ENCODE data around the gene PCDHB15. TPM values are rescaled to one million over a fixed set of nuclear protein-coding genes. Genes with fewer than 3 reads are reported as not detected.
"Not testable (repeated sequence)": the region's sequence is repeated elsewhere in the genome, so short reads cannot be mapped to it uniquely, and the experiment has no call there.

Gene PCDHB15
- total and polyA plus RNA-seq, 2 donors from 2014 or later: 1.8 to 6.0 TPM

DNA sequence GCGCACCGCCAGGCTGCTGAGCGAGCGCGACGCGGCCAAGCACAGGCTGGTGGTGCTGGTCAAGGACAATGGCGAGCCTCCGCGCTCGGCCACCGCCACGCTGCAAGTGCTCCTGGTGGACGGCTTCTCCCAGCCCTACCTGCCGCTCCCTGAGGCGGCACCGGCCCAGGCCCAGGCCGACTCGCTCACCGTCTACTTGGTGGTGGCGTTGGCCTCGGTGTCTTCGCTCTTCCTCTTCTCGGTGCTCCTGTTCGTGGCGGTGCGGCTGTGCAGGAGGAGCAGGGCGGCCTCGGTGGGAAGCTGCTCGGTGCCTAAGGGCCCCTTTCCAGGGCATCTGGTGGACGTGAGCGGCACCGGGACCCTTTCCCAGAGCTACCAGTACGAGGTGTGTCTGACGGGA is 43.5 kb upstream of the PCDHB15 start:
- H3K36me3 ChIP-seq (ENCODE audit: control insufficient read depth in 2 of 3, insufficient read depth in 3 of 3, low read length in 3 of 3); intact Hi-C loops (cut with DNase I); H3K4me3 ChIP-seq (ENCODE audit: low read length in 3 of 3); H3K27me3 ChIP-seq (ENCODE audit: control insufficient read depth, insufficient read depth, low read length); H3K9ac ChIP-seq (ENCODE audit: low read length in 3 of 3); DNase-seq; H3K27ac ChIP-seq (ENCODE audit: low read depth in 2 of 2, low read length in 2 of 2); H3K4me1 ChIP-seq (ENCODE audit: control insufficient read depth in 2 of 3, insufficient read depth in 2 of 3, low read depth in 1 of 3, low read length in 3 of 3); FAIRE-seq: not testable (repeated sequence)
- peaks cover 2 to 27% (median 7%) of the 10 kb centered on the region in 3 donors for H3K9me3 ChIP-seq (ENCODE audit: control insufficient read depth in 2 of 3, insufficient read depth in 1 of 3, low read length in 3 of 3)

- DNase-seq (peak in 2 of 5 donors; percentile 42 to 44), FAIRE-seq (no peak)
- no peaks in the 10 kb centered on the region for H3K27me3 ChIP-seq (ENCODE audit: control insufficient read depth, insufficient read depth, low read length)
- no peaks in the 10 kb centered on the region for H3K36me3 ChIP-seq (ENCODE audit: control insufficient read depth in 2 of 3, insufficient read depth in 3 of 3, low read length in 3 of 3)
- no peaks in the 10 kb centered on the region for H3K4me1 ChIP-seq (ENCODE audit: control insufficient read depth in 2 of 3, insufficient read depth in 2 of 3, low read depth in 1 of 3, low read length in 3 of 3)
- TF ChIP-seq, protein P1, sequence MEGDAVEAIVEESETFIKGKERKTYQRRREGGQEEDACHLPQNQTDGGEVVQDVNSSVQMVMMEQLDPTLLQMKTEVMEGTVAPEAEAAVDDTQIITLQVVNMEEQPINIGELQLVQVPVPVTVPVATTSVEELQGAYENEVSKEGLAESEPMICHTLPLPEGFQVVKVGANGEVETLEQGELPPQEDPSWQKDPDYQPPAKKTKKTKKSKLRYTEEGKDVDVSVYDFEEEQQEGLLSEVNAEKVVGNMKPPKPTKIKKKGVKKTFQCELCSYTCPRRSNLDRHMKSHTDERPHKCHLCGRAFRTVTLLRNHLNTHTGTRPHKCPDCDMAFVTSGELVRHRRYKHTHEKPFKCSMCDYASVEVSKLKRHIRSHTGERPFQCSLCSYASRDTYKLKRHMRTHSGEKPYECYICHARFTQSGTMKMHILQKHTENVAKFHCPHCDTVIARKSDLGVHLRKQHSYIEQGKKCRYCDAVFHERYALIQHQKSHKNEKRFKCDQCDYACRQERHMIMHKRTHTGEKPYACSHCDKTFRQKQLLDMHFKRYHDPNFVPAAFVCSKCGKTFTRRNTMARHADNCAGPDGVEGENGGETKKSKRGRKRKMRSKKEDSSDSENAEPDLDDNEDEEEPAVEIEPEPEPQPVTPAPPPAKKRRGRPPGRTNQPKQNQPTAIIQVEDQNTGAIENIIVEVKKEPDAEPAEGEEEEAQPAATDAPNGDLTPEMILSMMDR (IDR thresholded peaks at IDR 0.05; ENCODE audit: borderline replicate concordance, extremely low read depth, insufficient read depth): no peak
- H3K4me3 ChIP-seq (ENCODE audit: low read length in 3 of 3): peak within 1 kb of the TSS in 2 of 3 donors; percentile 6 to 28
- H3K9me3 ChIP-seq (ENCODE audit: control insufficient read depth in 2 of 3, insufficient read depth in 1 of 3, low read length in 3 of 3): peaks cover 0 to 13% (median 9%) of the 10 kb centered on the region in 3 donors
- intact Hi-C loops (cut with DNase I): no loop called here
- no peak within 1 kb of the TSS for H3K27ac ChIP-seq (ENCODE audit: low read depth in 2 of 2, low read length in 2 of 2)
- no peak within 1 kb of the TSS for H3K9ac ChIP-seq (ENCODE audit: low read length in 3 of 3)
Measured at GRCh38 chr5:141208478-141208877, 36.7 kb upstream of the PCDHB15 start, which contains the start of gene PCDHB12. TSS of gene PCDHB12 (plus strand) at chr5:141208719. CDS start at chr5:141208908, 189 bp downstream.

- H3K4me1 ChIP-seq (ENCODE audit: control insufficient read depth in 2 of 3, insufficient read depth in 2 of 3, low read depth in 1 of 3, low read length in 3 of 3); FAIRE-seq; H3K36me3 ChIP-seq (ENCODE audit: control insufficient read depth in 2 of 3, insufficient read depth in 3 of 3, low read length in 3 of 3); H3K27ac ChIP-seq (ENCODE audit: low read depth in 2 of 2, low read length in 2 of 2); H3K27me3 ChIP-seq (ENCODE audit: control insufficient read depth, insufficient read depth, low read length); intact Hi-C loops (cut with DNase I); H3K4me3 ChIP-seq (ENCODE audit: low read length in 3 of 3); DNase-seq; H3K9ac ChIP-seq (ENCODE audit: low read length in 3 of 3): not testable (repeated sequence)
- peaks cover 0 to 23% (median 14%) of the 10 kb centered on the region in 3 donors for H3K9me3 ChIP-seq (ENCODE audit: control insufficient read depth in 2 of 3, insufficient read depth in 1 of 3, low read length in 3 of 3)
Measured at GRCh38 chr5:141210281-141210680, 34.9 kb upstream of the PCDHB15 start.

- intact Hi-C loops (cut with DNase I); DNase-seq; FAIRE-seq: not testable (repeated sequence)
Measured at GRCh38 chr5:141210849-141211248, 34.3 kb upstream of the PCDHB15 start.

DNA sequence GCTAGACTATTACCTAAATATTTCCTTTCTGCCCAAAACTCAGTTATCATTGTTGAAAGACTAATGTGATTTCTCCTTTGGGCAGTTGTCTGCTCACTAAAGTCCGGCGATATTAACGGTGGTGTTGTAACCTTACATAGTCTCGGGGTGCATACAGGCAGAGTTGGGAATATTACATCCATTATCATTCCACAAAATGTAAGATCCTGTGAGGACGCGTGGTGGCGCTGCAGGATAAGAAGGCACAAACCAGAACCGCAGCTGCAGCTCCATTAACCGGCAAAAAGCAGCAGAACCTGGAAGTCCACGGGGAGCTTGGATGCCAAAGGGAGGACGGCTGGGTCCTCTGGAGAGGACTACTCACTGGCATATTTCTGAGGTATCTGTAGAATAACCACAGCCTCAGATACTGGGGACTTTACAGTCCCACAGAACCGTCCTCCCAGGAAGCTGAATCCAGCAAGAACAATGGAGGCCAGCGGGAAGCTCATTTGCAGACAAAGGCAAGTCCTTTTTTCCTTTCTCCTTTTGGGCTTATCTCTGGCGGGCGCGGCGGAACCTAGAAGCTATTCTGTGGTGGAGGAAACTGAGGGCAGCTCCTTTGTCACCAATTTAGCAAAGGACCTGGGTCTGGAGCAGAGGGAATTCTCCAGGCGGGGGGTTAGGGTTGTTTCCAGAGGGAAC is 31.4 kb upstream of the PCDHB15 start, which contains the start of gene PCDHB13:
TSS of gene PCDHB13 (plus strand) at position 264 of the 684 bp plus-strand sequence. CDS start at position 469, 205 bp downstream.
- Histone ChIP-seq H3K4me3 (ENCODE audit: low read length in 3 of 3) (peak within 1 kb of the TSS in 1 of 3 donors; percentile 12), H3K9me3 (ENCODE audit: control insufficient read depth in 2 of 3, insufficient read depth in 1 of 3, low read length in 3 of 3) (peaks cover 0 to 40% (median 16%) of the 10 kb centered on the region in 3 donors)
- FAIRE-seq: not testable (repeated sequence)

More at GRCh38 chr5:141210849-141211248, 34.3 kb upstream of the PCDHB15 start:
- not testable (repeated sequence) for H3K27ac ChIP-seq (ENCODE audit: low read depth in 2 of 2, low read length in 2 of 2); H3K9ac ChIP-seq (ENCODE audit: low read length in 3 of 3); H3K36me3 ChIP-seq (ENCODE audit: control insufficient read depth in 2 of 3, insufficient read depth in 3 of 3, low read length in 3 of 3); H3K4me3 ChIP-seq (ENCODE audit: low read length in 3 of 3); H3K27me3 ChIP-seq (ENCODE audit: control insufficient read depth, insufficient read depth, low read length); H3K4me1 ChIP-seq (ENCODE audit: control insufficient read depth in 2 of 3, insufficient read depth in 2 of 3, low read depth in 1 of 3, low read length in 3 of 3)
- peaks cover 0 to 24% (median 14%) of the 10 kb centered on the region in 3 donors for H3K9me3 ChIP-seq (ENCODE audit: control insufficient read depth in 2 of 3, insufficient read depth in 1 of 3, low read length in 3 of 3)

DNA sequence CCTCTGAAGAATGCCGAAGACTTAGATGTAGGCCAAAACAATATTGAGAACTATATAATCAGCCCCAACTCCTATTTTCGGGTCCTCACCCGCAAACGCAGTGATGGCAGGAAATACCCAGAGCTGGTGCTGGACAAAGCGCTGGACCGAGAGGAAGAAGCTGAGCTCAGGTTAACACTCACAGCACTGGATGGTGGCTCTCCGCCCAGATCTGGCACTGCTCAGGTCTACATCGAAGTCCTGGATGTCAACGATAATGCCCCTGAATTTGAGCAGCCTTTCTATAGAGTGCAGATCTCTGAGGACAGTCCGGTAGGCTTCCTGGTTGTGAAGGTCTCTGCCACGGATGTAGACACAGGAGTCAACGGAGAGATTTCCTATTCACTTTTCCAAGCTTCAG is 30.6 kb upstream of the PCDHB15 start:
- H3K4me3 ChIP-seq (ENCODE audit: low read length in 3 of 3); H3K36me3 ChIP-seq (ENCODE audit: control insufficient read depth in 2 of 3, insufficient read depth in 3 of 3, low read length in 3 of 3); FAIRE-seq; H3K27me3 ChIP-seq (ENCODE audit: control insufficient read depth, insufficient read depth, low read length); intact Hi-C loops (cut with DNase I); H3K9ac ChIP-seq (ENCODE audit: low read length in 3 of 3); H3K4me1 ChIP-seq (ENCODE audit: control insufficient read depth in 2 of 3, insufficient read depth in 2 of 3, low read depth in 1 of 3, low read length in 3 of 3); DNase-seq; H3K27ac ChIP-seq (ENCODE audit: low read depth in 2 of 2, low read length in 2 of 2): not testable (repeated sequence)
- peaks cover 0 to 42% (median 17%) of the 10 kb centered on the region in 3 donors for H3K9me3 ChIP-seq (ENCODE audit: control insufficient read depth in 2 of 3, insufficient read depth in 1 of 3, low read length in 3 of 3)

More for the DNA sequence above, 31.4 kb upstream of the PCDHB15 start, which contains the start of gene PCDHB13:
- H3K27me3 ChIP-seq (ENCODE audit: control insufficient read depth, insufficient read depth, low read length); H3K9ac ChIP-seq (ENCODE audit: low read length in 3 of 3); H3K4me1 ChIP-seq (ENCODE audit: control insufficient read depth in 2 of 3, insufficient read depth in 2 of 3, low read depth in 1 of 3, low read length in 3 of 3); intact Hi-C loops (cut with DNase I); H3K27ac ChIP-seq (ENCODE audit: low read depth in 2 of 2, low read length in 2 of 2); H3K36me3 ChIP-seq (ENCODE audit: control insufficient read depth in 2 of 3, insufficient read depth in 3 of 3, low read length in 3 of 3): not testable (repeated sequence)
- DNase-seq: peak in 4 of 5 donors; percentile 34 to 56 (median 48)

DNA sequence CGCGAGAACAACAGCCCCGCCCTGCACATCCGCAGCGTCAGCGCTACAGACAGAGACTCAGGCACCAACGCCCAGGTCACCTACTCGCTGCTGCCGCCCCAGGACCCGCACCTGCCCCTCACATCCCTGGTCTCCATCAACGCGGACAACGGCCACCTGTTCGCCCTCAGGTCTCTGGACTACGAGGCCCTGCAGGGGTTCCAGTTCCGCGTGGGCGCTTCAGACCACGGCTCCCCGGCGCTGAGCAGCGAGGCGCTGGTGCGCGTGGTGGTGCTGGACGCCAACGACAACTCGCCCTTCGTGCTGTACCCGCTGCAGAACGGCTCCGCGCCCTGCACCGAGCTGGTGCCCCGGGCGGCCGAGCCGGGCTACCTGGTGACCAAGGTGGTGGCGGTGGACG is 29.7 kb upstream of the PCDHB15 start:
- H3K27ac ChIP-seq (ENCODE audit: low read depth in 2 of 2, low read length in 2 of 2); DNase-seq; FAIRE-seq; H3K4me3 ChIP-seq (ENCODE audit: low read length in 3 of 3); H3K4me1 ChIP-seq (ENCODE audit: control insufficient read depth in 2 of 3, insufficient read depth in 2 of 3, low read depth in 1 of 3, low read length in 3 of 3); intact Hi-C loops (cut with DNase I); H3K27me3 ChIP-seq (ENCODE audit: control insufficient read depth, insufficient read depth, low read length); H3K9ac ChIP-seq (ENCODE audit: low read length in 3 of 3); H3K36me3 ChIP-seq (ENCODE audit: control insufficient read depth in 2 of 3, insufficient read depth in 3 of 3, low read length in 3 of 3): not testable (repeated sequence)
- peaks cover 0 to 43% (median 17%) of the 10 kb centered on the region in 3 donors for H3K9me3 ChIP-seq (ENCODE audit: control insufficient read depth in 2 of 3, insufficient read depth in 1 of 3, low read length in 3 of 3)

Data from kidney (tissue), 14 donors.